Kidney tubule cell (primary cell): ENCODE results near the gene GATAD2B.
A peak's percentile ranks its signal among the peaks of the same experiment; 100 is the strongest.
"Not testable (repeated sequence)": the region's sequence is repeated elsewhere in the genome, so short reads cannot be mapped to it uniquely, and the experiment has no call there.

Source experiments
- DNase-seq: peaks from one replicate; pipeline ENCODE4 v3.0.0-alpha.2; 2018; ENCODE audit warnings: low spot score

GATAD2B gene

GRCh38 chr1:153886127-153886526 is 36.6 kb downstream of the GATAD2B start:
- no peak for DNase-seq

GRCh38 chr1:153883223-153883622 is 39.5 kb downstream of the GATAD2B start:
- DNase-seq = no peak

GRCh38 chr1:153882296-153882912 is 40.4 kb downstream of the GATAD2B start:
- no peak for DNase-seq

GRCh38 chr1:153881751-153882150 is 41.0 kb downstream of the GATAD2B start:
- DNase-seq = no peak

- DNase-seq = peak; percentile 97
Measured at GRCh38 chr1:153880962-153881361, 41.8 kb downstream of the GATAD2B start.

DNA sequence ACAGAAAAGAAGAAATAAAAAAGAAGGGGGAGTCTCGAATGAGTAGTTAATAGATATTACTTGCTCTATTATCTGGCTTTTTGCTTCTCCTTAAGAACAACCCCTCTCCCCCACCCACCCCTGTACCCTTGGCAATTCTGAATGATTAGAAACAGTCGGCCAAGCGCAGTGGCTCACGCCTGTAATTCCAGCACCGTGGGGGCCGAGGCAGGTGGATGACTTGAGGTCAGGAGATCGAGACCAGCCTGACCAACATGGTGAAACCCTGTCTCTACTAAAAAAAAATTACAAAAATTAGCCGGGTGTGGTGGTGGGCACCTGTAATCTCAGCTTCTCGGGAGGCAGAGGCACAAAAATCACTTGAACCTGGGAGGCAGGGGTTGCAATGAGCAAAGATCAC is 42.7 kb downstream of the GATAD2B start:
- no peak for DNase-seq

DNA sequence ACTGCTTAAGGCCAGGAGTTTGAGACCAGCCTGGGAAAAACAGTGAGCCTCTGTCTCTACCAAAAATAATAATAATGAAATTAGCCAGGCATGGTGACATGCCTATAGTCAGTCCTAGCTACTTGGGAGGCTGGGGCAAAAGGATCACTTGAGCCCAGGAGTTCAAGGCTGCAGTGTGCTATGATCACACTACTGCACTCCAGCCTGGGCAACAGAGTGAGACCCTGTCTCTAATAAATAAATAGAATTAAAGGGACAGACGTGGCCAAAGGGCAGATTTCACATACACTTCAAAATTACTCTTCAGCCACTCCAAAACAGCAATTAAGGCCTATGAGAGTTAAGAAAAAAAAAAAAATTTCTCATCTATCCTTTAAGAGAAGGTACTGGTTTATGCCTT is 45.7 kb downstream of the GATAD2B start:
- no peak for DNase-seq

DNA sequence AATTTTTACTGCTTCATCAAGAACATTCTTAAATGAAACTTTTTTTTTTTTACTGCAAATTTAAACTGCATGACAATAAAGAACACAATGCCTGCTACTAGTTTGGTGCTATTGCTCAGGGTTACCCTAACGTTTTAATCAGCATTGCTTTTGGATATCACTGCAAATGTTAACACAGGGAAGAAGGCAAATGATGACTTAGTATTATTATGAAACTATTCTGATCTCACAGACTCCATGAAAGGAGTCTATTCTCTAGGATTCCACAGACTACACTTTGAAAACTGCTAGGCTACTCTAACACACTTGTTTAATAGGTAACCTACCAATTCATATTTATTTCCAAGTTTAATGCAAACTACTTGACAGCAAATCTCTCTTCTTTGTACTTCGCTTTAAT is 49.8 kb downstream of the GATAD2B start:
- no peak for DNase-seq

GRCh38 chr1:153872331-153872730 is 50.4 kb downstream of the GATAD2B start:
- no peak for DNase-seq

DNA sequence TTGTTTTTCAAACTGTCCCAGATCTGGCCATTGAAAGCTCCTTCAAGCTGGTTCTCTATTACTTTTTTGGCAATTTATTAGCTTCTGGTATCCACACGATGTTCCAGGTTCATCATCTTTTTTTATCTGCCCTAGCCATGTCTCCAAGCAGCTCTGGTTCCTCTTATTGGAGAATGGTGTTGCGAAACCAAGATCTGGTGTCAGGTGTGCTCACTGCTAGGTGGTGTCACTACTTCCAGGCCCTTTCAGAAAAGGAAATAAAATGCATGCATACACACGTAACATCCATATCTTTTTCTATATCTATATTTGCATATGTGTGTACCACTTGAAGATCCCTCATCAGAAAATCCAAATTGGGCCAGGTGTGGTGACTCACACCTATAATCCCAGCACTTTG is 53.3 kb downstream of the GATAD2B start:
- no peak for DNase-seq

DNA sequence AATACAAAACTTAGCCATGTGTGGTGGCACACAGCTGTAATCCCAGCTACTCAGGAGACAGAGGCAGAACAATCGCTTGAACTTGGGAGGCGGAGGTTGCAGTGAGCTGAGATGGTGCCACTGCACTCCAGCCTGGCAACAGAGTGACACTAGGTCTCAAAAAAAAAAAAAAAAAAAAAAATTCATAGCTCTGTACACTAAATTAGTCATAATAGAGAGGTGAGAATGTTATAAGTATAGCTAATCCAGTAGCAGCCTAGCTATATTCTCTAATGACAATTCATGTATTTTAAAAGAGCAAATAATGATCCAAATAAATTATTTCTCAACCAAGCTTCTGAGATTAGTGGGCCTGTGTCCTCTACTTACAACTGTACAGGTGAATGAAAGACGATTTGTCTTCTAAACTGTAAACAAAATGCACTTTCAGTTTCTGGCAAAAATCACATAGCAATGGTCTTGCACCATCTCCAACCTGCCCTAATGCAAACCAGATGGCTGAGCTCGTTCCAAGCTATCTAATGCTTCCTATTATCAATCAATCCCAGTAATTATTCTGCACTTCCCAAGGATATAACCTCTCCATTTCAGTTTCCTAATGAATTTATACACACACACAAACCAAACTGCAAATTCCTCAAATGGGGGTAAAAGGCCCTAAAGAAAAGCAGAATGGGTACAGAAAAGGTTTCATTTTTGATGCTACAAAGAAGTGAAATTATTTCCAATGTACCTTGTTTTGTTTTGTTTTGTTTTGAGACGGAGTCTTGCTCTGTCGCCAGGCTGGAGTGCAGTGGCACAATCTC is 56.5 kb downstream of the GATAD2B start:
- DNase-seq = no peak

DNA sequence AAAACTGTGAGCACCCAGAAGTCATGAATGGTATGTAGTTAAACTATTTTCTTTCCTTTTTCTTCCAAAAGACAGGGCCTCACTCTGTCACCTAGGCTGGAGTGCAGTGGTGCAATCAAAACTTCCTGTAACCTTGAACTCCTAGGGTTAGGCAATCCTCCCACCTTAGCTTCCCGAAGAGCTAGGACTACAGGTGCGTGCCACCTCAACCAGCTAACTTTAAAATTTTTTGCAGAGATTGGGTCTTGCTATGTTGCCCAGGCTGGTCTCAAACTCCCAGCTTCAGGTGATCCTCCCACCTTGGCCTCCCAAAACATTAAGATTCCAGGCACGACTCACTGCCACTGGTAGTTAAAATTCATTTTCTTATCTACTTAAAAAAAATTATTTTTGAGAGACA is 62.5 kb downstream of the GATAD2B start:
- no peak for DNase-seq

DNA sequence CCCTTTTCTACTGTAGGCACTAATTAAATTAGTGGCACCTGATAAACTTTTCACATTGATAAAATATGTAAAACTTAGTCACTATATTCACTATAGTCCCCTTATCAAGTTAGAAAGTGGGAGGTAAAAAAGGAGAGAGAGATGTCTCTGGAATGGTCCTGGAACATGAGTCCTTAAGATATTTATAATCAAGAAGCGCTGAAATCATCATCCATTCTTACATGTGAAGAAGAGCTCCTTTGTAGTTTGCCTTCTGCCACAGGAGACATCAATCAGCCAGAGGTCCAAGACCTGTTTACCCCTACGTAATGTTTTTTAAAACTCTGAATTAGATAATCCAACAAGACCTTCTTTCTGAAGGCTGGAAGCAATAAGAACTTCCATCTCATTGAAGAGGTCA is 65.3 kb downstream of the GATAD2B start:
- DNase-seq = no peak

- no peak for DNase-seq
Measured at GRCh38 chr1:153856763-153857162, 66.0 kb downstream of the GATAD2B start.

DNA sequence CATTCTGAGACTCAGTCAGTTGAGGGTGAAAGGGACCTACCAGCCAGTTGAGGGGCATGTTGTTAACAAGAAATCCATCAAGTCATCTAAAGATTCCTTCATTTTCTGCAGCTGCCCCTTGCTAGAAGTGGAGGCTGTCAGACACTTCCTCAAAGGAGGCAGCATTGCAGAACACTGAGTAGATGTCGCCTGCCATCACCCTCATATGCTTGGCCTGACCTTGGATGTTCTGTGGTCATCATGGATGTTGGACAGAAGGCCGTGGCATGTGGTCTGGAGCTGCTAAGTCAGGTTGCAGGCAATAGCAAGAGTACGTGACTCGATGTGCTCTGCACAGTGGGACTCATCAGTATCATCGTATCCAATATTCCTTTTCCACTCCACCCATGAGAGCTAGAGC is 70.6 kb downstream of the GATAD2B start:
- DNase-seq = no peak

- DNase-seq = no peak
Measured at GRCh38 chr1:153849487-153850185, 73.1 kb downstream of the GATAD2B start.

- DNase-seq = no peak
Measured at GRCh38 chr1:153848805-153849204, 74.0 kb downstream of the GATAD2B start.

DNA sequence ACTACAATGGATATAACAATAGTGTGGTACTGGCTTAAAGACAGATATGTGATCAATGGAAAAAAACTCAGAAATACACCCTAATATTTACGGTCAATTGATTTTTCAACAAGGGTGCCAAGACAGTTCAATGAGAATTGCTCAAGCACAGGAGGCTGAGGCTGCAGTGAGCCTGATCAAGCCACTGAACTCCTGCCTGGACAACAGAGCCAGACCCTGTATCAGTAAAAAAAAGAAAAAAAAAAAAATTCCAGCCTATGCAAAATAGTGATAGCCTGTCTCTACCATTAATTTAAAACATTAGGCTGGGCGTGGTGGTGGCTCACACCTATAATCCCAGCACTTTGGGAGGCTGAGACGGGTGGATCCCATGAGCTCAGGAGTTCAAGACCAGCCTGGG is 77.6 kb downstream of the GATAD2B start:
- no peak for DNase-seq

DNA sequence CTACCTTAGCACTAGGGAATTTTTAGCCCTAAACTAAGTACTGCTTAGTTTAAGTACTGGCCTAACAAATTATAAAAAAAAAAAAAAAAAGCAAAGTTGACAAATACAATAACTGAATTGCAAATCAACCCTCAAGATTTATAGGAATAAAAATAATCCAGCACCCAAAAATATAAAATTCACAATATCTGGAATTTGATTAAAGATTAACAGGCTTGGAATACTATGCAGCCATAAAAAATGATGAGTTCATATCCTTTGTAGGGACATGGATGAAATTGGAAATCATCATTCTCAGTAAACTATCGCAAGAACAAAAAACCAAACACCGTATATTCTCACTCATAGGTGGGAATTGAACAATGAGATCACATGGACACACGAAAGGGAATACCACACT is 78.4 kb downstream of the GATAD2B start:
- DNase-seq = not testable (repeated sequence)

DNA sequence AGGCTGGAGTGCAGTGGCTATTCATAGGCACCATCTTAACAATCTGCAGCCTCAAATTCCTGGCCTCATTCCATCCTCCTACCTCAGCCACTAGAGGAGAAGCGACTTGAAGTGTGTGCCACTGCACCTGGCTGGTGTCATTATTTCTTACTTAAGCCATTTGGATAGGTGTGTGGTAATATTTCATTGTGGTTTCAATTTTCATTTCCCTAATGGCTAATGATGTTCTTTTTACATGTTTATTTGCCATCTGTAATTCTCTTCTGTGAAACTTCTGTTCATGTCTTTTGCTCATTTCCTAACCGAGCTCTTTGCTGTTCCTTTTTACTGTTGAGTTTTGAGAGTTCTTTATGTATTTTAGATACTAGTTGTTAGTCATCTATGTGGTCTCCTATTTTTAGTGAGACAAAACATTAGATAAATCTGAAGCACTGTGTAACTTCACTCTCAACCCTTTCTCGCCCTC is 80.7 kb downstream of the GATAD2B start:
- no peak for DNase-seq

GRCh38 chr1:153841463-153841994 is 81.2 kb downstream of the GATAD2B start:
- no peak for DNase-seq

GRCh38 chr1:153840774-153841173 is 82.0 kb downstream of the GATAD2B start:
- not testable (repeated sequence) for DNase-seq

DNA sequence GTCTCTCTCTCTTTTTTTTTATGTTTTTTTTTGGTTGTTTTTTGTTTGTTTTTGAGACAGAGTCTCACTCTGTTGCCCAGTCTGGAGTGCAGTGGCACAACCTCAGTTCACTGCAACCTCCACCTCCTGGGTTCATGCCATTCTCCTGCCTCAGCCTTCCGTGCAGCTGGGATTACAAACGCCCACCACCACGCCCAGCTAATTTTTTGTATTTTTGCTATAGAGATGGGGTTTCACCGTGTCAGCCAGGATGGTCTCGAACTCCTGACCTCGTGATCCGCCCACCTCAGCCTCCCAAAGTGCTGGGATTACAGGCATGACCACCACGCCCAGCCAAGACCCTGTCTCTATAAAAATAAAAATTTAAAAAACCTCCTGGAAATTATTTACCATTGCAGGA is 88.8 kb downstream of the GATAD2B start:
- DNase-seq = not testable (repeated sequence)
